HG02763 (cell line): ENCODE data around the gene PCDHGA12.
"Not testable (repeated sequence)": the region's sequence is repeated elsewhere in the genome, so short reads cannot be mapped to it uniquely, and the experiment has no call there.

Experiments
- ATAC-seq: cut with Tn5 transposase; IDR thresholded peaks from one replicate; pipeline ENCODE4 v1.9.1; 2021; ENCODE audit warnings: mild to moderate bottlenecking, moderate library complexity; ENCODE audit not compliant: unreplicated experiment

Gene PCDHGA12

GRCh38 chr5:141430332-141431113, at the start of gene PCDHGA12:
Gene PCDHGA12 (plus strand): TSS chr5:141430507. CDS start chr5:141430760, 253 bp downstream.
- ATAC-seq: peak; percentile 89

GRCh38 chr5:141382469-141383294, 47.6 kb upstream of the PCDHGA12 start, which contains the start of gene PCDHGA7:
Gene PCDHGA7 (plus strand): TSS chr5:141382742. CDS start chr5:141382900, 158 bp downstream.
- ATAC-seq: no peak

GRCh38 chr5:141383345-141383744, 47.0 kb upstream of the PCDHGA12 start:
- ATAC-seq: no peak

- ATAC-seq: no peak
Measured at GRCh38 chr5:141384471-141385267, 45.6 kb upstream of the PCDHGA12 start.

GRCh38 chr5:141387557-141388311, 42.6 kb upstream of the PCDHGA12 start, which contains the start of gene PCDHGB4:
Gene PCDHGB4 (plus strand): TSS chr5:141387698. CDS start chr5:141387885, 187 bp downstream.
- peak; percentile 92 for ATAC-seq

- ATAC-seq: no peak
Measured at GRCh38 chr5:141388661-141389060, 41.6 kb upstream of the PCDHGA12 start.

GRCh38 chr5:141389153-141390042, 40.9 kb upstream of the PCDHGA12 start:
- no peak for ATAC-seq

GRCh38 chr5:141392429-141393198, 37.7 kb upstream of the PCDHGA12 start, which contains the start of gene PCDHGA8:
Gene PCDHGA8 (plus strand): TSS chr5:141392633. CDS start chr5:141392814, 181 bp downstream.
- no peak for ATAC-seq

- ATAC-seq: no peak
Measured at GRCh38 chr5:141393267-141393666, 37.0 kb upstream of the PCDHGA12 start.

GRCh38 chr5:141394401-141395187, 35.7 kb upstream of the PCDHGA12 start:
- ATAC-seq: not testable (repeated sequence)

- ATAC-seq: peak; percentile 98
Measured at GRCh38 chr5:141397756-141398551, 32.4 kb upstream of the PCDHGA12 start, which contains the start of gene PCDHGB5. Gene PCDHGB5 (plus strand): TSS chr5:141397947. CDS start chr5:141398128, 181 bp downstream.

- ATAC-seq: no peak
Measured at GRCh38 chr5:141398608-141399007, 31.7 kb upstream of the PCDHGA12 start.

GRCh38 chr5:141399555-141400258, 30.6 kb upstream of the PCDHGA12 start:
- no peak for ATAC-seq

GRCh38 chr5:141402553-141403243, 27.6 kb upstream of the PCDHGA12 start, which contains the start of gene PCDHGA9:
Gene PCDHGA9 (plus strand): TSS chr5:141402778. CDS start chr5:141402953, 175 bp downstream.
- ATAC-seq: no peak

GRCh38 chr5:141403387-141403786, 26.9 kb upstream of the PCDHGA12 start:
- ATAC-seq: no peak
